Prostate gland (tissue), 2 donors: Measurements from ENCODE around the gene PDZRN3.

Experiments used
- CTCF ChIP-seq, 4 experiments: fragments of 200-600 bp in 2 of 4; fragments of 450-650 bp in 2 of 4; sonication (generic) in 2 of 4; IDR thresholded peaks; 1 replicate in 3 of 4; 2 replicates in 1 of 4; pipeline ENCODE4 v1.5.1; 2016 to 2019; ENCODE audit warnings: antibody characterized with exemption in 4 of 4, mild to moderate bottlenecking in 2 of 4, moderate library complexity in 2 of 4
- POLR2A ChIP-seq: fragments of 450-650 bp; IDR thresholded peaks from one replicate; pipeline ENCODE4 v1.6.1; 2016; ENCODE audit warnings: antibody characterized with exemption, mild to moderate bottlenecking

GRCh38 chr3:73611176-73611575 is 13.6 kb downstream of the PDZRN3 start:
- TF ChIP-seq CTCF (IDR thresholded peaks at IDR 0.05) (no peak), POLR2A (no peak)
